Measurements from ENCODE around the gene SLCO2B1. TPM values are rescaled to one million over a fixed set of nuclear protein-coding genes. Genes with fewer than 3 reads are reported as not detected.

The SLCO2B1 gene
- total RNA-seq, 1 experiment from 2014 or later = not detected

GRCh38 chr11:75191330-75191717, 40.4 kb downstream of the SLCO2B1 start:
- peaks cover 25% of the 10 kb centered on the region for H3K27me3 Mint-ChIP-seq (ENCODE audit: insufficient read depth, unreplicated experiment)

GRCh38 chr11:75193271-75193670, 42.4 kb downstream of the SLCO2B1 start:
- Mint-ChIP-seq H3K27ac (ENCODE audit: low read depth, unreplicated experiment) (no peak overlapping the region), H3K27me3 (ENCODE audit: insufficient read depth, unreplicated experiment) (peaks cover 14% of the 10 kb centered on the region), H3K9me3 (ENCODE audit: unreplicated experiment) (no peaks in the 10 kb centered on the region), H3K4me1 (ENCODE audit: insufficient read depth, unreplicated experiment) (no peaks in the 10 kb centered on the region), H3K36me3 (ENCODE audit: insufficient read depth, unreplicated experiment) (no peaks in the 10 kb centered on the region), H3K4me3 (ENCODE audit: unreplicated experiment) (no peak overlapping the region)
- POLR2A ChIA-PET = no interaction called here
- no TSS peak for BruUV-seq (replicated peaks)
- no peak for DNase-seq (ENCODE audit: unreplicated experiment)
- CTCF ChIA-PET = interaction anchor here (1.0 to 3.3 kb wide), 3 partner anchors 14 to 55 kb away, joined by 3 to 21 read pairs (median 4); no protein-coding TSS in a partner anchor
- no peak for TF ChIP-seq CTCF (IDR thresholded peaks at IDR 0.05; ENCODE audit: unreplicated experiment)
- intact Hi-C loops (cut with micrococcal nuclease) = no loop called here

More at GRCh38 chr11:75191330-75191717, 40.4 kb downstream of the SLCO2B1 start:
- intact Hi-C loops (cut with micrococcal nuclease) = no loop called here
- H3K9me3 Mint-ChIP-seq (ENCODE audit: unreplicated experiment) = no peaks in the 10 kb centered on the region
- POLR2A ChIA-PET = no interaction called here
- H3K4me1 Mint-ChIP-seq (ENCODE audit: insufficient read depth, unreplicated experiment) = no peaks in the 10 kb centered on the region
- H3K27ac Mint-ChIP-seq (ENCODE audit: low read depth, unreplicated experiment) = no peak overlapping the region
- BruUV-seq (replicated peaks) = no TSS peak
- CTCF ChIA-PET = interaction anchor here (1.3 kb wide), 1 partner anchor 54 kb away, joined by 3 read pairs; no protein-coding TSS in a partner anchor
- no peak for DNase-seq (ENCODE audit: unreplicated experiment)
- TF ChIP-seq CTCF (IDR thresholded peaks at IDR 0.05; ENCODE audit: unreplicated experiment) = no peak
- no peaks in the 10 kb centered on the region for H3K36me3 Mint-ChIP-seq (ENCODE audit: insufficient read depth, unreplicated experiment)
- H3K4me3 Mint-ChIP-seq (ENCODE audit: unreplicated experiment) = no peak overlapping the region

- Mint-ChIP-seq H3K4me1 (ENCODE audit: insufficient read depth, unreplicated experiment) (no peaks in the 10 kb centered on the region), H3K4me3 (ENCODE audit: unreplicated experiment) (no peak overlapping the region), H3K36me3 (ENCODE audit: insufficient read depth, unreplicated experiment) (no peaks in the 10 kb centered on the region), H3K9me3 (ENCODE audit: unreplicated experiment) (no peaks in the 10 kb centered on the region), H3K27ac (ENCODE audit: low read depth, unreplicated experiment) (no peak overlapping the region), H3K27me3 (ENCODE audit: insufficient read depth, unreplicated experiment) (peaks cover 14% of the 10 kb centered on the region)
- no TSS peak for BruUV-seq (replicated peaks)
- no peak for DNase-seq (ENCODE audit: unreplicated experiment)
- ChIA-PET POLR2A (no interaction called here), CTCF (interaction anchor here (0.7 to 3.8 kb wide), 6 partner anchors 11 to 169 kb away, joined by 3 to 24 read pairs (median 6); no protein-coding TSS in a partner anchor)
- no peak for TF ChIP-seq CTCF (IDR thresholded peaks at IDR 0.05; ENCODE audit: unreplicated experiment)
- intact Hi-C loops (cut with micrococcal nuclease) = no loop called here
These were observed 42.8 kb downstream of the SLCO2B1 start for GRCh38 chr11:75193711-75194110.

DNA sequence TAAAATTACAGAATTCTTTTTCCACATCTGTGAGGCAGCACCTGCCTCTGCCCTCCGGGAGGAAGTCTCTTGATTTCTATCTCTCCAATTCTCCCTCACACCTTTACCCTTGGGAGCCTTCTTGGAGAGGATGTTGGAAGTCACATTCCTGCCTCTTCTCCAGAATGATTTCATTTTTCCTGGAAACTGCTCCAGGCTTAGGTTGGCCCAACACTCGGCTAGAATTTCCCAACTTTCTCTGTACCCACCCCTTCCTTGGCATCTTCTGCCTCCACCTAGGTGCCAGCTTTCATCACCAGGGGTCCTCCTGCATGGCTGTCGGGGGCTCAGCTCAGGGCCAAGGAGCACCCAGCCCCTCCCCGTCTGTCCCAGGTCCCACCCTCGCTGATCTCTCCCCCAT, 43.2 kb downstream of the SLCO2B1 start:
- H3K36me3 Mint-ChIP-seq (ENCODE audit: insufficient read depth, unreplicated experiment) = no peaks in the 10 kb centered on the region
- intact Hi-C loops (cut with micrococcal nuclease) = no loop called here
- DNase-seq (ENCODE audit: unreplicated experiment) = peak; percentile 43
- no peak overlapping the region for H3K4me3 Mint-ChIP-seq (ENCODE audit: unreplicated experiment)
- H3K9me3 Mint-ChIP-seq (ENCODE audit: unreplicated experiment) = no peaks in the 10 kb centered on the region
- ChIA-PET CTCF (interaction anchor here (0.6 to 3.8 kb wide), 10 partner anchors 11 to 257 kb away, joined by 3 to 24 read pairs (median 8); no protein-coding TSS in a partner anchor), POLR2A (no interaction called here)
- TF ChIP-seq CTCF (IDR thresholded peaks at IDR 0.05; ENCODE audit: unreplicated experiment) = no peak
- H3K27ac Mint-ChIP-seq (ENCODE audit: low read depth, unreplicated experiment) = no peak overlapping the region
- peaks cover 14% of the 10 kb centered on the region for H3K27me3 Mint-ChIP-seq (ENCODE audit: insufficient read depth, unreplicated experiment)
- peaks cover 2% of the 10 kb centered on the region for H3K4me1 Mint-ChIP-seq (ENCODE audit: insufficient read depth, unreplicated experiment)
- no TSS peak for BruUV-seq (replicated peaks)

All from MCF 10A (cell line).